K562 (cell line): ENCODE data around the gene VWA1. TPM values are rescaled to one million over a fixed set of nuclear protein-coding genes. Genes with fewer than 3 reads are reported as not detected.

Source experiments
- ATAC-seq: fragments of 200-7000 bp; cut with Tn5 transposase; 3 replicates; pipeline ENCODE4 v1.9.1; 2020; ENCODE audit warnings: moderate library complexity
- BruUV-seq: library from RNA; stranded (reverse); fragments of 400-500 nt; replicated peaks from 2 replicates; lab custom pipeline; 2021; lab: Mats Ljungman, UMichigan
- CTCF ChIA-PET: fragments of 300-600 bp; formaldehyde crosslinking; extraction: SDS; loops from one replicate; lab custom pipeline; 2021; ENCODE audit warnings: low intra/inter-chr PET ratio; lab: Yijun Ruan, JAX
- POLR2A ChIA-PET: fragments of 300-600, 350-650 bp; sonication (Branson Sonifier 250); formaldehyde crosslinking; extraction: SDS; loops from one replicate; lab custom pipeline; 2021; ENCODE audit warnings: antibody characterized with exemption, inconsistent platforms; lab: Yijun Ruan, JAX
- DNase-seq, 4 experiments: peaks; one replicate each; pipeline versions ENCODE4 v3.0.0 to v3.0.0-alpha.2; 2011 to 2018; ENCODE audit warnings: low spot score in 3 of 4, mixed read lengths in 3 of 4; ENCODE audit errors: extremely low read depth in 1 of 4
- FAIRE-seq: peaks from 2 replicates; lab custom pipeline; 2011; peaks lifted over from hg19 to GRCh38; lab: Jason Lieb, UNC
- H2AFZ ChIP-seq: 2 replicates; pipeline ENCODE4 v1.6.0; 2011; ENCODE audit warnings: low read depth, low read length, control low read depth, inconsistent platforms
- H3K27ac ChIP-seq: fragments of 200-600 bp; 3 replicates; pipeline ENCODE4 v1.8.0; 2011; ENCODE audit warnings: low read depth, mild to moderate bottlenecking, control low read depth, inconsistent platforms, low read length, moderate library complexity, mixed read lengths; ENCODE audit errors: extremely low read depth
- H3K27me3 ChIP-seq, 2 experiments: fragments of 300-600 bp in 1 of 2; 2 replicates in 1 of 2; 3 replicates in 1 of 2; pipeline versions ENCODE4 v1.6.0 to v1.8.0; 2011; ENCODE audit warnings: inconsistent platforms in 2 of 2, low read length in 2 of 2, mild to moderate bottlenecking in 1 of 2, mixed read lengths in 1 of 2, moderate library complexity in 1 of 2; ENCODE audit not compliant: control insufficient read depth in 2 of 2, insufficient read depth in 2 of 2
- H3K36me3 ChIP-seq: fragments of 300-600 bp; 3 replicates; pipeline ENCODE4 v1.8.0; 2011; ENCODE audit warnings: mild to moderate bottlenecking, low read length, inconsistent platforms; ENCODE audit not compliant: control insufficient read depth, insufficient read depth
- H3K4me1 ChIP-seq, 2 experiments: fragments of 200-600 bp in 1 of 2; replicated peaks in 1 of 2; 2 replicates in 1 of 2; 3 replicates in 1 of 2; pipeline versions ENCODE4 v1.5.1 to v1.8.0; 2011; ENCODE audit warnings: inconsistent platforms in 2 of 2, low read length in 2 of 2, mild to moderate bottlenecking in 1 of 2, mixed read lengths in 1 of 2, moderate library complexity in 1 of 2; ENCODE audit not compliant: control insufficient read depth in 2 of 2, insufficient read depth in 2 of 2
- H3K4me2 ChIP-seq: 2 replicates; pipeline ENCODE4 v1.6.1; 2011; ENCODE audit warnings: low read length, control low read depth, inconsistent platforms, mixed read lengths; ENCODE audit not compliant: insufficient read depth
- H3K4me3 ChIP-seq: fragments of 200-600 bp; sonication (generic), shearing (Covaris generic); 2 replicates; pipeline ENCODE4 v1.5.1; 2016; ENCODE audit warnings: control low read depth, inconsistent platforms
- H3K79me2 ChIP-seq: fragments of 200-600 bp; 3 replicates; pipeline ENCODE4 v1.8.0; 2011; ENCODE audit warnings: low read length, inconsistent platforms; ENCODE audit not compliant: control insufficient read depth, insufficient read depth
- H3K9ac ChIP-seq, 2 experiments: 2 replicates each; pipeline versions ENCODE4 v1.6.0 to v1.6.1; 2011; ENCODE audit warnings: low read depth in 2 of 2, low read length in 2 of 2, control low read depth in 1 of 2, inconsistent platforms in 1 of 2, mild to moderate bottlenecking in 1 of 2, mixed read lengths in 1 of 2; ENCODE audit not compliant: insufficient read depth in 1 of 2
- H3K9me1 ChIP-seq: one replicate; pipeline ENCODE4 v1.6.0; 2011; ENCODE audit warnings: inconsistent platforms, mild to moderate bottlenecking, low read length, moderate library complexity; ENCODE audit not compliant: control insufficient read depth, insufficient read depth
- H3K9me3 ChIP-seq: replicated peaks from 2 replicates; pipeline ENCODE4 v1.5.1; 2011; ENCODE audit warnings: low read depth, low read length, inconsistent platforms; ENCODE audit not compliant: control insufficient read depth, insufficient read depth
- H4K20me1 ChIP-seq: replicated peaks from 2 replicates; pipeline ENCODE4 v1.6.1; 2011; ENCODE audit warnings: low read length, inconsistent platforms, mixed read lengths; ENCODE audit not compliant: control insufficient read depth, insufficient read depth
- ATF6 ChIP-seq: sonication (generic); formaldehyde crosslinking; IDR thresholded peaks from 2 replicates; pipeline ENCODE4 v1.4.0; 2020; ENCODE audit warnings: mild to moderate bottlenecking, missing genetic modification reagents
- CXXC5 ChIP-seq: fragments of 250-450 bp; sonication (Bioruptor Pico); IDR thresholded peaks from 2 replicates; pipeline ENCODE4 v1.8.0; 2022; ENCODE audit warnings: inconsistent platforms, mild to moderate bottlenecking, moderate library complexity
- HSF4 ChIP-seq: fragments of 250-450 bp; sonication (Bioruptor Pico); IDR thresholded peaks from 2 replicates; pipeline ENCODE4 v2.1.2; 2022; ENCODE audit warnings: mild to moderate bottlenecking, moderate library complexity, borderline replicate concordance
- MYBL2 ChIP-seq, 2 experiments: fragments of 450-650 bp in 1 of 2; sonication (generic) in 1 of 2; formaldehyde crosslinking in 1 of 2; IDR thresholded peaks; 2 replicates each; pipeline versions ENCODE4 v1.6.1 to v1.8.1; 2017 to 2022; ENCODE audit warnings: borderline replicate concordance in 1 of 2, inconsistent platforms in 1 of 2, low read depth in 1 of 2, mild to moderate bottlenecking in 1 of 2, missing genetic modification reagents in 1 of 2, moderate library complexity in 1 of 2
- NR2C1 ChIP-seq, 2 experiments: fragments of 450-650 bp; IDR thresholded peaks; 2 replicates each; pipeline ENCODE4 v1.6.1; 2017; ENCODE audit warnings: mild to moderate bottlenecking in 2 of 2, antibody characterized with exemption in 1 of 2, inconsistent platforms in 1 of 2, missing compliant biosample characterization in 1 of 2, missing genetic modification characterization in 1 of 2
- POLR2A ChIP-seq: fragments of 450-650 bp; conservative IDR thresholded peaks from 2 replicates; pipeline ENCODE4 v1.6.1; 2016
- TAF15 ChIP-seq: fragments of 200-400 bp; formaldehyde crosslinking; IDR thresholded peaks from 2 replicates; pipeline ENCODE4 v1.6.1; 2017; ENCODE audit warnings: mild to moderate bottlenecking, low read depth, low read length, moderate library complexity
- TARDBP ChIP-seq: fragments of 450-650 bp; IDR thresholded peaks from 2 replicates; pipeline ENCODE4 v1.6.1; 2016
- TCF7L2 ChIP-seq: fragments of 150-350 bp; IDR thresholded peaks from 2 replicates; pipeline ENCODE4 v1.6.1; 2016; ENCODE audit warnings: low read depth, mild to moderate bottlenecking, low read length, moderate library complexity
- ZBTB2 ChIP-seq: fragments of 450-650 bp; IDR thresholded peaks from 2 replicates; pipeline ENCODE4 v1.6.1; 2016; ENCODE audit warnings: antibody characterized with exemption
- ZNF280B ChIP-seq: fragments of 250-450 bp; sonication (Bioruptor Pico); IDR thresholded peaks from 2 replicates; pipeline ENCODE4 v1.5.1; 2021; ENCODE audit warnings: mild to moderate bottlenecking
- ZNF282 ChIP-seq: sonication (generic); formaldehyde crosslinking; IDR thresholded peaks from 2 replicates; pipeline ENCODE4 v1.8.1; 2023; ENCODE audit warnings: missing genetic modification reagents
- WGBS: fragments of 100-300 bp; shearing (Covaris generic); methylation state at CpG from one replicate; pipeline ENCODE4 v1.1.6; 2016; ENCODE audit warnings: low coverage, mixed read lengths; ENCODE audit not compliant: insufficient coverage; ENCODE audit errors: missing lambda C conversion rate; 5-methylcytosine and 5-hydroxymethylcytosine counted together
- in situ Hi-C: fragments of 300-500 bp; cut with MboI; formaldehyde crosslinking; loops from 4 replicates; pipeline ENCODE4 v1.15.0; 2018; ENCODE audit warnings: inconsistent platforms, mixed read lengths
- intact Hi-C: fragments of 100-400 bp; cut with micrococcal nuclease; formaldehyde crosslinking; loops from 2 replicates; pipeline ENCODE4 v1.14.2; 2022
- polyA plus RNA-seq, 8 experiments: library from polyadenylated mRNA; depleted of rRNA in 4 of 8; stranded (reverse) in 5 of 8; unstranded in 3 of 8; fragments of >200 nt; fragmentation: Nextera tagmentation in 2 of 8; fragmentation: Illumina TruSeq in 1 of 8; extraction: Ambion mirVana in 2 of 8; extraction: Trizol in 1 of 8; gene quantifications; 2 replicates each; pipeline versions ENCODE4 v1.2.1 to v1.2.3, GENCODE V29; 2011 to 2014; ENCODE audit warnings: inconsistent platforms in 1 of 8, missing spikeins in 1 of 8
- total RNA-seq, 7 experiments: library from RNA; depleted of rRNA in 6 of 7; stranded (reverse); fragments of >200 nt in 6 of 7; fragmentation: Illumina TruSeq in 2 of 7; extraction: Trizol in 2 of 7; gene quantifications; 2 replicates each; pipeline versions ENCODE4 v1.2.1 to v1.2.3, GENCODE V29; 2011 to 2021; ENCODE audit warnings: low replicate concordance in 1 of 7
- TF ChIP-seq, protein P1 (sequence below): fragments of 450-650 bp; formaldehyde crosslinking; conservative IDR thresholded peaks from 2 replicates; pipeline ENCODE4 v1.4.0; 2022; ENCODE audit warnings: mild to moderate bottlenecking, missing genetic modification characterization

VWA1 gene
- total and polyA plus RNA-seq, 9 of the 15 experiments (the other 6 are each of a cell fraction or from before 2014, with no cell fraction given): 0.01 to 6.4 (median 0.85) TPM

- peak; percentile 1 for ATAC-seq
- H3K4me3 ChIP-seq: peak overlapping the region; percentile 100
- ChIA-PET CTCF (interaction anchor here (0.5 kb wide), 1 partner anchor 33 kb away, joined by 3 read pairs; no protein-coding TSS in a partner anchor), POLR2A (interaction anchor here (0.6 to 4.5 kb wide), 12 partner anchors 7 to 272 kb away, joined by 3 to 41 read pairs (median 4); partner anchors contain the start of genes AURKAIP1 and MRPL20)
- peaks cover 19 to 48% of the 10 kb centered on the region in 2 experiments for H3K4me1 ChIP-seq
- H4K20me1 ChIP-seq: peaks cover 14% of the 10 kb centered on the region
- 3% methylated on average over 34 of the region's 34 CpGs for WGBS
- DNase-seq: no peak
- peak overlapping the region; percentile 96 to 99 for H3K9ac ChIP-seq
- intact Hi-C loops: loop anchor here (10.0 kb wide), 1 partner anchor 115 kb away; the partner anchor contains the start of gene ATAD3A
- H3K9me1 ChIP-seq: peaks cover 8% of the 10 kb centered on the region
- H3K36me3 ChIP-seq: peaks cover 77% of the 10 kb centered on the region
- no peak for FAIRE-seq
- peak overlapping the region; percentile 92 for H2AFZ ChIP-seq
- H3K79me2 ChIP-seq: peaks cover 77% of the 10 kb centered on the region
- peak overlapping the region; percentile 97 for H3K4me2 ChIP-seq
- no peaks in the 10 kb centered on the region for H3K27me3 ChIP-seq
- TSS peak; percentile 69 for BruUV-seq
- peak overlapping the region; percentile 98 for H3K27ac ChIP-seq
- no peaks in the 10 kb centered on the region for H3K9me3 ChIP-seq
- in situ Hi-C loops: no loop called here
- TF ChIP-seq ZNF282 (CRISPR knock-in tag) (peak; percentile 96; the same call in 1 of the 2 replicates), HSF4 (CRISPR knock-in tag) (no peak), TCF7L2 (no peak), CXXC5 (no peak), ATF6 (CRISPR knock-in tag) (peak; percentile 85; the same call in 1 of the 2 replicates), ZBTB2 (peak; percentile 10; the same call in 1 of the 2 replicates), POLR2A (peak; percentile 79), ZNF280B (CRISPR knock-in tag) (no peak), TARDBP (0 out of 2 replicates have a peak, but pooled peaks have one; percentile 2), TAF15 (0 out of 2 replicates have a peak, but pooled peaks have one; percentile 15), NR2C1 (IDR thresholded peaks at IDR 0.05) (no peak), NR2C1 (tag; IDR thresholded peaks at IDR 0.05) (no peak), MYBL2 (IDR thresholded peaks at IDR 0.05; ENCODE audit: low read depth) (no peak), MYBL2 (CRISPR knock-in tag; IDR thresholded peaks at IDR 0.05; ENCODE audit: borderline replicate concordance) (0 out of 2 replicates have a peak, but pooled peaks have one; percentile 41)
- TF ChIP-seq, protein P1, sequence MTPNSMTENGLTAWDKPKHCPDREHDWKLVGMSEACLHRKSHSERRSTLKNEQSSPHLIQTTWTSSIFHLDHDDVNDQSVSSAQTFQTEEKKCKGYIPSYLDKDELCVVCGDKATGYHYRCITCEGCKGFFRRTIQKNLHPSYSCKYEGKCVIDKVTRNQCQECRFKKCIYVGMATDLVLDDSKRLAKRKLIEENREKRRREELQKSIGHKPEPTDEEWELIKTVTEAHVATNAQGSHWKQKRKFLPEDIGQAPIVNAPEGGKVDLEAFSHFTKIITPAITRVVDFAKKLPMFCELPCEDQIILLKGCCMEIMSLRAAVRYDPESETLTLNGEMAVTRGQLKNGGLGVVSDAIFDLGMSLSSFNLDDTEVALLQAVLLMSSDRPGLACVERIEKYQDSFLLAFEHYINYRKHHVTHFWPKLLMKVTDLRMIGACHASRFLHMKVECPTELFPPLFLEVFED (CRISPR knock-in tag): peak; percentile 12; the same call in 1 of the 2 replicates
These were observed 35.5 kb upstream of the VWA1 start for GRCh38 chr1:1399872-1400575.
